Prostate gland (tissue), 2 donors: ENCODE results near the gene OSBPL3.

Experiments
- CTCF ChIP-seq, 4 experiments: fragments of 200-600 bp in 2 of 4; fragments of 450-650 bp in 2 of 4; sonication (generic) in 2 of 4; IDR thresholded peaks; 1 replicate in 3 of 4; 2 replicates in 1 of 4; pipeline ENCODE4 v1.5.1; 2016 to 2019; ENCODE audit warnings: antibody characterized with exemption in 4 of 4, mild to moderate bottlenecking in 2 of 4, moderate library complexity in 2 of 4
- POLR2A ChIP-seq: fragments of 450-650 bp; IDR thresholded peaks from one replicate; pipeline ENCODE4 v1.6.1; 2016; ENCODE audit warnings: antibody characterized with exemption, mild to moderate bottlenecking

DNA sequence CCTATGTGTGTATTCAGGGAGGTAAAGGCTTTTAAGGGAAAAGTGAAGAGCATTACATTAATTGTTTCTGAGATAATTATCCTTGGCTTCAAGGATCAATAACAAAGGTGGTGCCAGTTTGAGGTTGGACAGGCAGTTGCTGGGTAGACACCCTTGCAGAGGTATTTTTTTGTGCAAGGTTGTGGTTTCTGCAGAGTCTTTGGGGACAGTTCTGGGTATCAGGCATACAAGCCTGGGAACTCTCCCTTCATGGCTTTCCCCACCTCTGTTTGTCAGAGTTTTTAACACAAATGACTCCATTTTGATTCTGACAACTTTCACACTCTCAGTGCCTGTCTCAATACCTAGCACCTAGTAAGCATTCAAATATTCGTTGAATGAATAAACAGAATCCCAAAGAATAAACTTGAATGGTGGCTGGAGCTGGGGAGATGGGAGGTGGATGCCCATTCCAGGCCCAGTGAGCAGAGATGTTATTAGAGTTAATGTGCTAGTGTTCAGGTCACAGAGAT lies 7.4 kb upstream of the OSBPL3 start:
- TF ChIP-seq CTCF (IDR thresholded peaks at IDR 0.05): no peak
- TF ChIP-seq POLR2A: no peak
